ENCODE data around the gene FGF10.

The FGF10 gene

GRCh38 chr5:44356231-44356630 is 33.0 kb downstream of the FGF10 start:
- no peak for DNase-seq (ENCODE audit: low read depth, low spot score)

DNA sequence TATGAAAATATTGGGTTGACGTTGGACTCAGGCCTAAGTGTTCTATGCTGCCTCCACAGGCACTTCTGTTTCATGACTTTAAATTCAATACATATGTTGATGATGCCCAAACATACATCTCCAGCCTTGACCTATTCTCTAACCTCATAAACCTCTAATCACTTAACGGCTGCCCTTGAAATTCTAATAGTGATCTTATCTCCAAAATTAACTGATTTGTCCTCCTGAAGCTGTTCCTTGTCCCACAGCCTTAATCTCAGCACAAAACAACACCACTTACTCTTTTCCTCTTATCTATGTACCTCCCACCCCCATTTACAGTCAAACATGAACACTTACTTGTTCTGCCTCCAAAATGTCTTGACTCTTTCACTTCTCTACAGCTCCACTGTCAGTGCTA is 43.3 kb downstream of the FGF10 start:
- DNase-seq (ENCODE audit: low read depth, low spot score) = no peak

- DNase-seq (ENCODE audit: low read depth, low spot score) = no peak
Measured at GRCh38 chr5:44336708-44337107, 52.5 kb downstream of the FGF10 start.

GRCh38 chr5:44334622-44335021 is 54.6 kb downstream of the FGF10 start:
- DNase-seq (ENCODE audit: low read depth, low spot score) = no peak

- DNase-seq (ENCODE audit: low read depth, low spot score) = no peak
Measured at GRCh38 chr5:44332285-44332971, 56.8 kb downstream of the FGF10 start.

DNA sequence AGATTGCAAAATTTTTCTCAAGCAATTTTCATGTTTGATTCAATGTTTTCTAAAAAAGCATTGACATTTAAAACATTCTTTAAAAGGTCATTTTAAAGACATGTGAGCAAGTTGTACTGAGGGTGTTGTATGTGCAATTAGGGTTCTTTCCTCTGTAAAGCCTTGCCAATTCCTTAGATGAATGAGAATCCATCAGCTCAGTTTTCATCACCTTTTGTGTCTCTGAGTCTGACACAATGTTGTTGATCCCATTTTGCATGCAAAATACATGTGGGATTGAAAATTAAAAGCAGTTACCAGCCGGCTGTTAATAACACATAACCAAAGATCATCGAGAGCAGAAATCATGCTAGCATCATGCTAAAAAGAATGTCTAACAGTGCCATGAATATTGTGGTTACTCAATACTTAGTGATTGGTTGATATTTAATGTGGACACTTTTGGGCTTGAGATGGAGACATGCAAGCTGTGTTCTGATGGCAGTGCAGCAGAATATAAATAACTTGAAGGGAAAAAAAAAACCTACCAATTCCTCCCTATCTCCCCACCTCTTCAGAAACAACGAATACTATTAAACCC is 57.7 kb downstream of the FGF10 start:
- DNase-seq (ENCODE audit: low read depth, low spot score) = no peak

- DNase-seq (ENCODE audit: low read depth, low spot score) = no peak
Measured at GRCh38 chr5:44329716-44330115, 59.5 kb downstream of the FGF10 start.

- no peak for DNase-seq (ENCODE audit: low read depth, low spot score)
Measured at GRCh38 chr5:44321144-44321725, 68.0 kb downstream of the FGF10 start.

DNA sequence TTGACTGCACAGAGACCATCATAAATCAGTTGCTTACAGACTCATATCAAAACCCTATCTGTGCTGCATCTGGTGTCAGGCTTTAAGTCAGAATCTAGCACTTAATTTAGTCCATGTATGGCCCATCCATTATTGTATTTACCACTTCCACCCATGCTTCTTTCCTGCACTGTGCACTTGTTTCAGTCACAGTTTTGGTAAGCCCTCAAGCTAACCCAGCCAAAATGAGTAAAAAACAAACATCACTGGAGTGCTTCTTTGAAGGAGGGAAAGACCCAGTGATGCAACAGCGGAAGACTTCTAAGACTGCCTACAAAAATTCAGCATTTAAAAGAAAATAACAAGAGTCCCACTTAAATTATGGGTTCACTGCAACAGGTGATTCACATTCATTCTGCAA is 69.0 kb downstream of the FGF10 start:
- no peak for DNase-seq (ENCODE audit: low read depth, low spot score)

GRCh38 chr5:44318883-44319282 is 70.3 kb downstream of the FGF10 start:
- DNase-seq (ENCODE audit: low read depth, low spot score) = no peak

- no peak for DNase-seq (ENCODE audit: low read depth, low spot score)
Measured at GRCh38 chr5:44312374-44312773, 76.8 kb downstream of the FGF10 start.

GRCh38 chr5:44300551-44300950 is 88.7 kb downstream of the FGF10 start:
- no peak for DNase-seq (ENCODE audit: low read depth, low spot score)

DNA sequence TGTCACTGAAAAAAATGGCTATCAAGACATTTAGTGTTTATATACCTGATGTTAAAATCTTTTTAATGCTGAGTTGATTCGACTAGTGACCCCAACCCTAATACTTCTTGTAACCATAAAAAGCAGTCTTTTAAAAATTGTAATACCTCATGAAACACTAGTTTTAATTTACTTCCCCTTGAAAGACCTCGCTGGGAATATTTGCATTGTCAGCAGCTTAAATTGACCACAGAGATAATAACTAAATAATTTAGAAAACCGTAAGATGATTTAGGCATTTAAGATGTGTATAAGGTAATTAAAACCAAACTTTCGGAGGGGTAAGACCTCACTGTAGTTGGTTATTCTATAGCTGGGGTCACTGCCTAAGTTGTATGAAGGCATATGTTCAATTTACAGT is 89.8 kb downstream of the FGF10 start:
- no peak for DNase-seq (ENCODE audit: low read depth, low spot score)

DNA sequence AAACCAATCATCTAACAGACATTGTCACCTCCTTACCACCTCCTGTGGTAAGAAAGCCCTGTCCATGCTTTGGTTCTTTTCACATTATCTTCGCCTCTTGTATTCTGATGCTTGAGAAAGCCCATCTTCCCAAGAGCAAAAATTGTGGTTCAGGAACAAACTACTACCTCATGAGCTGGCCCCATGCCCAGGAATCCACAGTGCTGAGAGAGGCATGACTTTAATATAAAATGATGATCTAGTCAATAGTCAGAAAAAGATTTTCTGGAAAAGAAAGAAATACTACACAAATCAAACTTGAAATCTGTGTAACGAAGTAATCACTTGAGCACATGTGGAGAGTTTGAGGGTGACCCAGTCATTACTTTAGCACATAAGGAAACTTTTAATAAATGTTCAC is 94.7 kb downstream of the FGF10 start:
- DNase-seq (ENCODE audit: low read depth, low spot score) = no peak

- DNase-seq (ENCODE audit: low read depth, low spot score) = no peak
Measured at GRCh38 chr5:44292736-44293135, 96.5 kb downstream of the FGF10 start.

DNA sequence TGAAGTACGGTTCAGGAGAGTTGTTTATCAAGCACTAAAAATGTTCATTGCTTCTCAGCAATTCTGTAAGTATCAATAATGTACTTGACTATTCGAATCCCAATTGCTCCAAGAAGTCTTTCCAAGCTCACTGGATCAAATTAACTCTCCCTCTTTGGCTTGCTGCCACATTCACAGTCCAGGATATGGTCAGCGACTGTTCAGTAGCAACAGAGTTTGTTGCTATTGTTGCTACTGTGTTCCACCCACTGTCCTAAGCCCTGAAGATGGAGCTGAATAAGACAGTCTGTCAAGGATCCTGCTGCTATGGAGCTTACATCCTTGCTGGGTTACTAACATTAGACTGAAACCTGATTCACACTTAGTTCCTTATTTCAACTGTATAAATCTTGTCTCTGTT is 110.8 kb downstream of the FGF10 start:
- no peak for DNase-seq (ENCODE audit: low read depth, low spot score)

GRCh38 chr5:44275908-44276307 is 113.3 kb downstream of the FGF10 start:
- no peak for DNase-seq (ENCODE audit: low read depth, low spot score)

GRCh38 chr5:44275329-44275728 is 113.9 kb downstream of the FGF10 start:
- no peak for DNase-seq (ENCODE audit: low read depth, low spot score)

- no peak for DNase-seq (ENCODE audit: low read depth, low spot score)
Measured at GRCh38 chr5:44267909-44268308, 121.3 kb downstream of the FGF10 start.

DNA sequence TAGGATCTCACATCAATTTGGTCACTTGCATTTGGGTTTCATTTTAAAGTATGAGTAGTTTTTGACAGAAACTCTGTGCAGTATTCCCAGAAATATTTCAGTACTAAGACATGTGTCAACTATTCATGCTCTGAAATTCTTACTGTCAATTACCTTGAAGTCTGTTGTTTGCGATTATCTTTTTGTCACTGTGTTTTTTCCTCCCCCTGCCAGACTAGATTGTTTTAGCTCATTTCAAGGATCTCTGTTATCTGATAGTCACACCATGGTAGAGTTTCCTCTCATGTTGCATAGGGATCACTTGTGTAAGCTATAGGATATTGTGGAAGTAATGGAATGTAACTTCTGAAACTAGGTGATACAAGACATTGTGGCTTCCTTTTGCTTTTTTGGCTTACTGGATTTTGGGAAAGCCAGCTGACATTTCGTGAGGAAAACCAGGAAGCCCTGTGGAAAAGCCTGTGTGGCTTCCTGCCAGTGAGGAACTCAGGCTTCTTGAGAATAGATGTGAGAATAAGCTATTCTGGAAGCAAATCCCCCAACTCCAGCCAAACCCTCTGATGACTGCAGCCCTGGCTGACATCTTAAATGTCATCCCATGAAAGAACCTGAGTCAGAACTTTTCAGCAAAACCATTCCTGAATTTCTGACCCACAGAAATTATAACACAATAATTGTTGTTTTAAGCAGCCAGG is 122.2 kb downstream of the FGF10 start:
- DNase-seq (ENCODE audit: low read depth, low spot score) = no peak

- DNase-seq (ENCODE audit: low read depth, low spot score) = no peak
Measured at GRCh38 chr5:44265713-44266112, 123.5 kb downstream of the FGF10 start.

DNA sequence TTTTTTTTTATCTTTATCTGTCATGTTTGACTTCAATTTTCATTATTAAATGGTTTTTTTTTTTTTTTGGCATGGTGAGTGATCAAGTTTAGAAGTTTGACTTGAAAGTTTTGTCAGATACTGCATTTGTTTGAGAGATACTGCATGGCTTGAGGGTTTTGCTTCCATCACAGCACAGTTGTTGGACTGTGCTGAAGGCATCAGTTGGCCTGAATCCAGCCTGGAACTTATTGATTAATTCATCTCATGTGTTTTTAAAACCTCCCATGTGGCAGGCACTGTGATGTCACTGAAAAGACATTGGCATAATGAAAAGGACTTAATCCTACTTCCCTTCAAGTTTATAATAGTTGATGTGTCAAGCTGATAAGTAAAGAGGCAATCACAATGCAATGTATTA is 128.4 kb downstream of the FGF10 start:
- DNase-seq (ENCODE audit: low read depth, low spot score) = no peak

Measured in brain pericyte (primary cell).